Fibroblast of peridontal ligament (primary cell): Measurements from ENCODE around the gene PPA2.
A peak's percentile ranks its signal among the peaks of the same experiment; 100 is the strongest.
"Not testable (repeated sequence)": the region's sequence is repeated elsewhere in the genome, so short reads cannot be mapped to it uniquely, and the experiment has no call there.

Source experiments
- DNase-seq: peaks from one replicate; pipeline ENCODE4 v3.0.0-alpha.2; 2010; ENCODE audit errors: extremely low read depth

The PPA2 gene

DNA sequence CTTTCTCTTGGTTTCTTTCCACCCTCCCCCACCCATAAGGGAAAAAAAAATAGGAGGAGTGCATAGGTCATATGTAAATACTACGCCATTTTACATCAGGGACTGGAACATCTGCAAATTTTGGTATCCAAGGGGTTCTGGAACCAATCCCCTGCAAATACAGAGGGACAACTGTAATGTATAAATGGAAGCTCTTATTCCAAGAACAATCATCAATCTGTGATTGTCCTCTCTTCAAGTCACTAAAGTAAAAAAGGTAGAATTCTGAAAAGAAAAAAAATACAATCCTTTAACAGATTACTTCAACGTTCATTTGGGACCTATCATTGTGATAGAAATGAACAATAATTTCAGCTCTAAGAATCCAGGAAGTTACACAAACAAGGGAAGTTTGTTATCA lies 13.6 kb downstream of the PPA2 start:
- no peak for DNase-seq

DNA sequence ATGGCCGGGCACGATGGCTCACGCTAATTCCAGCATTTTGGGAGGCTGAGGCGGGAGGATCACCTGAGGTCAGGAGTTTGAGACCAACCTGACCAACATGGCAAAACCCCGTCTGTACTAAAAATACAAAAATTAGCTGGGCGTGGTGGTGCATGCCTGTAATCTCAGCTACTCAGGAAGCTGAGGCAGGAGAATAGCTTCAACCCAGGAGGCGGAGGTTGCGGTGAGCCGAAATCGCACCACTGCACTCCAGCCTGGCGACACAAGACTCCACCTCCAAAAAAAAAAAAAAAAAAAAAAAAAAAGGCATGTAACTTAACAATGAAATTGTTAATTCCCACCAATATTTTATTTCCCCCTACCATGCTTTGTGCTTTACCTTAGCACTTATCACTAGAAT lies 15.3 kb downstream of the PPA2 start:
- DNase-seq, result not testable (repeated sequence)

DNA sequence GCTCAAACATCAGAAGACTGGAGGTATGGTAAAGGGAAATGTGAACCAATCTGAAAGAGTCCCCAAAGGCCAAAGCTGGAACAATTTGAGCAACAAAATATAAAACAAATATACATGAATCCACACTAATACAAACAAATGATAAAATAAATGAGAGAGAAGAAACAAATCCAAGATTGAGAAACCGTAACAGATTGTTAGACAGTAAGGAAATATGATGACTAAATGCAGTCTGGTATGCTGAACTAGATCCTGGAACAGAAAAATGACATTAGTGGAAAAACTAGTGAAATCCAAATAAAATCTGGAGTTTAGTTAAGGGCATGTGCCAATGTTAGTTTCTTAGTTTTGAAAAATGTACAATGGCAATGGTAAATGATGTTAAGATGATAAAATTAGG lies 15.9 kb downstream of the PPA2 start:
- peak; percentile 30 for DNase-seq

DNA sequence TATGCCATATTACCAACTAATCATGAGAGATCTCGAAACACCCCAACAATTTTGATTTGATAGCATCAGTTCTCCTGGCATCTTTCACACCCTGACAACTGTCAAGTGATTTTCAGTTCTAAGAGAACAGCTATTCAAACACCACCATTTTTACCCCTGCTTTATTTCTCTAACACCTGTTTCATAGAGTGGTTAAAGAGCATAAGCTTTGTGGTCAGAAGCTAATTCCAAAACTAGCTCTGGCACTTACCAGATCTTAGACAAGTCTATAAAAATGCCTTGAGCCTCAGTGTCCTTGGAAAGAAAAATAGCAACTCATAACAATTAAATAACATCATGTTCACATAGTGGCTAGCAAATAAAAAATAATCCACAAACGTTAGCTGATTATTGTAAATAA lies 17.9 kb downstream of the PPA2 start:
- DNase-seq, result no peak

DNA sequence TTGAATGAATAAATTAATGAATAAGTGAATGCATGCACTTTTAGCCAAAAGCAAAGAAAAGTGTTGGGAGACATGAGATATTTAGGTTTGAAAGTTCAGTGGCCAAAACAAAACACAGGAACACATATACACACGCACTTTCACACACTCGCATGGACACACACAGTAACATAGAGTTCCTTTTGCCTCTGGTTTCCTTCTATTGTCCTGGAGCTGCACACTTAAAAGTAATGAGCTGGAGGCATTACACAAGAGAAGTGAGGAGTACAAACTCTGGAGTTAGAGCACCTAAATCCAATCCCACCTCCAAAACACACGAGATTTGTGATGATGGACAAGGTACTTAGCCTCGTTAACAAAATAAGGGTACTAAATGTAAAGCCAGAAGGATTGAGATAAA lies 18.7 kb downstream of the PPA2 start:
- no peak for DNase-seq

DNA sequence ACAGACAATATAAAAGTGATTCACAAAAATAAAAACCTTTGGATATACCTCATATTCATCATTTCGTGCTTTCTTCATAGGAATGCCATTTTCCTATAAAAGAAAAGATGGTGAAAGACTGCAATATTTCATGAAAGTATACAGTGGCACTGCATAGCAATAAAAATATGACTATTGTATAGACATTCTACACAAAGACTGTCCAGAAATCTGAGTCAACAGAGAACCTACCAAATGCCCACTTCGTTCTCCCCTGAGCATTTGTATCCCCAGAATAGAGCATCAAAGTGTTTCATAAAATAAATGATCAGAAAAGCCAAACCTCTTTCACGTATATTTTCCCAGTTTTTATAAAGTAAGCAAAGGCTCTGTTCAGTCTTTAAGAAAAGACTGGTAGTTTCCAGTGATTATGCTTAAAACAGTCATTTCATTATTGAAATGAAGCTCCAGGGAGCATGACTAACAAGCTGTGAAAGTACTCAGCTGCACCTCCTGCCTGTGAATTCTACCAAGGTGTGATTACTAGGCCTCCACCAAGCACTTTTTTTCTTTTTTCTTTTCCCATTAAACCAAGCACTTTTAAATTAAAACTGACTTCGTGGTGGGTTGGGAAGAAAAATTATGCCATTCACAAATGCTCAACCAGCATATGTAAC lies 20.2 kb downstream of the PPA2 start:
- peak; percentile 3 for DNase-seq

DNA sequence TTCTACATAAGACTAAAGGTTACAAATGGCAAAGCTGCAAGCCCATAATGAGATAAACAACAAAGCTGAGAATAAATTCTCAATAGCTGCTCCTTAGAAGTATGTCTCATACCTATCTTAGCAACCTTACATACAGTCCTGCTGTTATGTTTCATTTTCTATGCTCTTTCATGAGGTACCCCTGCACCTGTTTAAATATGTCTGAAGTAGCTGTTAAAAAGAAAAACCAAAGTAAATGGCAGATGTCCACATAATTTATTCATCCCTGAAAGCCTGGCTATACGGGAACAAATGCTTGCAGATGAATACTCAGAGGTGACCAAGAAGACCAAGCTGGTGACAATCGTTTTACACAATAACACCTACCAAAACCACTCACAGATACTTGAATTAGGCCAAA lies 22.5 kb downstream of the PPA2 start:
- no peak for DNase-seq

DNA sequence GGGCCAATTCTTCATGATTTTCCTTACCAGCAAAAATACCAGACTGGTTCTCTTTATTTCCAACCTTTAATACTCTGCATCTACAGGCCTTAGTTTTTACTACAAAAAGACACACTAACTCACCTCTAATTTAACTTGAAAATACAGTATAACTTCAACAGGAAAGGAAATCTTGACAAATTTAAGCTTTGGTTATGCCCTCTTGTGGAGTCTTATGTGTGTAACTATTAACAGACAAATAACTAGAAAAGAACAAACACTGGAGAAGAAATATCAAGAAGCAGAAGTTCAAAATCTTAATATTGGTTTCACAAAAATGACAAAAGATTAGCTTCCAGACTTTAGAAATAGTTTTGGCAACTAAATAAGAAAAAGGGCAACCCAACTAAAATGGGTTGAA lies 33.0 kb downstream of the PPA2 start:
- peak; percentile 30 for DNase-seq

DNA sequence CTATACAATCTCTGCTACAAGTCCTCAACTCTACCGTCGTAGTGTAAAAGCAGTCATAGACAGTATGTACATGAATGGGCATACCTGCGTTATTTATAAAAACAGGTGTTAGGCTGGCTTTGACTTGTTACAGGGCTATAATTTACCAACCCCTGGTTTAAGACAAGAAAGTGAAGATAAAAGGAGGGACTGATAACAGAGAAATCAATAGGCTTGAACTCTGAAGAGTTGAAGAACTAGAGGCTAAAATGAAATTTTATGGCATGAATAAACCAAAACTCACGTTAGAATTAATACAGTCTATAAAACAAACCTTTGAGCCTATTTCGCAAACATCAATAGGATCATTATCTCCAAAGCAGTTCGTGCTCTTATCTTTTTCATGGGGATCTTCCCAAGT lies 36.2 kb downstream of the PPA2 start:
- DNase-seq, result no peak

DNA sequence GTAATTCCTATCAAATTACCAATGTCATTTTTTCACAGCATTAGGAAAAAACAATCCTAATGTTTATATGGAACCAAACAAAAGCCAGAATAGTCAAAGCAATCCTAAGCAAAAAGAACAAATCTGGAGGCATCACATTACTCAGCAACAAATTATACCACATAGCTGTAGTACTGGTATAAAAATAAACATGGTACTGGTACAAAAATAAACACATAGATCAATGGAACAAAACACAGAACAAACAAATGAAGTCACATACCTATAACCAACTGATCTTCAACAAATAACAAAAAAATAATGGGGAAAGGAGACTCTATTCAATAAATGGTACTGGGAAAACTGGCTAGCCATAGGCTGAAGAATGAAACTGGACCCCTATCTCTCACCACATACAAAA lies 37.4 kb downstream of the PPA2 start:
- DNase-seq, result peak; percentile 9

DNA sequence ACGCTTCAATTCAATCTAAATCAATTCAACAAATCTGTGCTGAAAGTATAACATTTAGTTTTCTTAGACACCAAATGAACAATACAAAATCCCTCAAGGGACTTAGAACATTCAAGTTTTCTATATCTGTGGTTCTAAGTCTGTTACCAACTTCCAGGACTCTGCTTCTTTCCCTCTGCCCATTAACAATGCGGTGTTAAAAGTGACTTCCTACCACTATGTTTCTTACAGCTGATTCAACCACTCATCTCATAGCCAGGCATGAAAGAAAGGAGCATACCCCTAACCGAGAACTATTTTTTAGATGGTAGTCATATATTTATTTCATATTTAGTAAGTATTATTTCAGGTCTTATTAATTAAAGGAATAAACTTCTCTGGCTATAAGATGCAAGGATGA lies 38.9 kb downstream of the PPA2 start:
- no peak for DNase-seq

DNA sequence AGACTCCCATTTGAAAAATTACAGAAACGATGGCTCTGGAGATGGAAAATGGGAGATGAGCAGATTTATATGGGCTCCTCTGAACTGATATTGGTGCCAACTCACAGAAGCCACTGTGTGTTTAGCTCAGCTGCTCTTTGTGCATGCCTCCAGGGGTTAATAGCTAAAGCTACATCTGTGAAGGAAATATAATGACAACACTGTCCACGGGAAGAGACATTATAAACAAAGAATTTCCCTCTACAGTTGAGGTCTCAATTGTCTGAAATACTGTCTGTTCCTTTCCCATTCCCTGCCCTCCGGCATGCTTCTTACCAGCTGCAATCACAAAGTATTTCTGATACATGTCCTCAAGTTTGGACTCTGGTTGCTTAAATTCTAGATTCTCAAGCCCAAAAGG lies 40.4 kb downstream of the PPA2 start:
- no peak for DNase-seq

DNA sequence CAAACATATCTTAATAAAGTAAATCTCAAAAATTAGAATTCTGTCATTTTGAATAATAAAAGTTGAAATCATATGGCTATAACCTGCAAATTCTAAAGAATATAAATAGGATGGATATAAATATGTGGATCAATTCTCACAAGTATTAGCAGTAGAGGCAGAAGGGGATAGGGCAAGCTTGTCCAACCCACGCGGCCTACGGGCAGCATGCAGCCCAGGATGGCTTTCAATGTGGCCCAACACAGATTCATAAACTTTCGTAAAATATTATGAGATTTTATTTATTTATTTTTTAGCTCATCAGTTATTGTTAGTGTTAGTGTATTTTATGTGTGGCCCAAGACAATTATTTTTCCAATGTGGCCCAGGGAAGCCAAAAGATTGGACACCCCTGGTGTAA lies 41.4 kb downstream of the PPA2 start:
- no peak for DNase-seq

DNA sequence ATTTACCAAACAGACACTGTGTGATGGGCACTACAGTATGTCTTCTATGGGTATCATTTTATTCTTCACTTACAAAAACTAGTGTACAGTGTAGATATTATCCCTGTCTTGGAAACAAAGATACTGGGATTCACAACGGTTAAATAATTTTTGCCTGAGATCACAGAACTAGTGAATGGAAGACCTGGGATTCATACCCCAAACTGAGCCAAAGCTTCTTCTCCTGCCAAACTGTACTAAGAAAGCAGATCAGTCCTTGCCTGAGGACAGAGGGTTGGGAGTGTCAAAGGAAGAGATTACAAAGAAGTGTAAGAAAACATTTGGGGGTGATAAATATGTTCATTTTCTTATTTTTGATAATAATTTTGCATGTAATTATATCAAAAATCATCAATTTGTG lies 43.1 kb downstream of the PPA2 start:
- DNase-seq, result no peak

DNA sequence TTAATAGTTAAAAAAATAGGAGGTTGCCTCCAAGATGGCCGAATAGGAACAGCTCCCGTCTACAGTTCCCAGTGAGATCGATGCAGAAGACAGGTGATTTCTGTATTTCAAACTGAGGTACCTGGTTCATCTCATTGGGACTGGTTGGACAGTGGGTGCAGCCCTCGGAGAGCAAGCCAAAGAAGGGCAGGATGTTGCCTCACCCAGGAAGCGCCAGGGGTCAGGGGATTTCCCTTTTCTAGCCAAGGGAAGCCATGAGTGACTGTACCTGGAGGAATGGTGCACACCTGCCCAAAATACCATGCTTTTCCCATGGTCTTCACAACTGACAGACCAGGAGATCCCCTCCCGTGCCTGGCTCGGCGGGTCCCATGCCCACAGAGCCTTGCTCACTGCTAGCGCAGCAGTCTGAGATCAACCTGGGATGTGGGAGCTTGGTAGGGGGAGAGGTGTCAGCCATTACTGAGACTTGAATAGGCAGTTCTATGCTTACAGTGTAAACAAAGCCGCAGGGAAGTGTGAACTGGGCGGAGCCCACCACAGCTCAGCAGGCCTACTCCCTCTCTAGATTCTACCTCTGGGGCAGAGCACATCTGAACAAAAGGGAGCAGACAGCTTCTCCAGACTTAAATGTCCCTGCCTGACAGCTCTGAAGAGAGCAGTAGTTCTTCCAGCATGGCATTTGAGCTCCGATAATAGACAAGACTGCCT lies 47.5 kb downstream of the PPA2 start:
- DNase-seq, result no peak

DNA sequence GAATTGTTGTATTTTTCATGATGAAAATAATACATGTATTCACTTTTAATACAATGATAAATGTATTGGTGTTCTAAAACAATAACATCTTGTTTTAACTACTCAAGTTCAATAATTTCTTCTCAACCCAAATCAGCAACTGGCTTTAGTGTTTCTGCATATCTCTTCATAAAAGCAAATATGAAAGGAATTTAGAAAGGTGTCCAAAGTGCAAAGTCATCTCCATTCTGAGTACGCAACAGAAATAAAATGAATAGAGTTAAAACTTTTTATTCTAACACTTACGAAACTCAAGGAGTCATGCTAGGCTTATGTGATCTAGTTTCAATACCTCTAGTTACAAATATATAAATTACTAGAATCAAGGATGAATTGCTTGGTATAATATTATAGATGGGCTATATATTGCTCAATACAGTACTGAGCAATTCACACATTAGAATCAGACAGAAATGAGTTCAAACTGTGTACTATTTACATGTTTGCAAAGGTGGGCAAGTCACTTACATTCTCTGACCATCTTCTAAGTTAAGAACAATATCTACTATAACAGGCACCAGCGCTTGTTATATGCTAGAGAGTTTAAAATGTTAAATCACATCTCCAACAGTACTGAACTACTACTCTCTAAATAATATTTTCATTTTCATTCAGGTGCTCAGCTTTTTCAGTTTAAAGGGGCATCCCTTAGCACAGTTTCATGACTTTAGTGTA lies 51.5 kb downstream of the PPA2 start:
- DNase-seq, result no peak

DNA sequence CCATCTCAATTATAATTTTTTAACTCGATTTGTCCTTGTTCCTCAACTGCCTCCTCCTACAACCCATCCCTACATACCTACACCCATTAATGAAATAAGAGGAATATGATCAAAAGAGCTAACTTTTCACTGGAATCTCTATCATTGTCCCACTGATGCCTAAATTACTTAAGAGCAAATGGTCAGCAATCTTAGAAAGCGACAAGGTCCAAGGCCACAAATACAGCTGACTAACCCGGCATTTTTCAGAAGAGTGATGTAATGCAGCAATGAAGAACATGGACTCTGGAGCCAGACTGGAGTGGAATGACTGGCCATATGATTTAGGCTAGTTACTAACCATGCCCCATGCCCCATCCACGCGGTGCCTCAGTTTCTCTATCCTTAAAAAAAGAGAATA lies 56.2 kb downstream of the PPA2 start:
- DNase-seq, result no peak

DNA sequence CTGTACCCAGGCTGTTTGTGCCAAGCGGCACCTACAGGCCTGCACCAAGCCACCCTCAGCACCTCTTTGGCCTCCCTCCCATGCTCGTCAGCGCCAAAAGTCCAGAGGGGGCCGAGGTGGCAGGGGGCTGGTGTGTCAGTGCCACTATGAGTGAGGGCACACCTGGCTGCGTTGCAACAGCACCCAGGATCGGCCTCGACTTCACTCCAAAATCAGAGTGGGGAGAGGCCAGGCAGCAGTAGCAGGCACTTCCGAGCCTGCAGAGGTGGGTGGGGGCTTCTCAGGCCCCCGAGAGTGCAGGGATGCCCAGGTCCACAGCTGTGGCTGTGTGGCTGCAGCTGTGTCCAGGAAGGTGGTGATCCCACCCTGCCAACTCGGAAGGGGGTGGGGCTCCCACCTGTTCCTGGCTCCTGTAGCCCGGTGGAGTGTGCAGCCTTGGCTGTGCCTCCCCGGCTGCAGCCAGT lies 58.5 kb downstream of the PPA2 start:
- DNase-seq, result no peak

DNA sequence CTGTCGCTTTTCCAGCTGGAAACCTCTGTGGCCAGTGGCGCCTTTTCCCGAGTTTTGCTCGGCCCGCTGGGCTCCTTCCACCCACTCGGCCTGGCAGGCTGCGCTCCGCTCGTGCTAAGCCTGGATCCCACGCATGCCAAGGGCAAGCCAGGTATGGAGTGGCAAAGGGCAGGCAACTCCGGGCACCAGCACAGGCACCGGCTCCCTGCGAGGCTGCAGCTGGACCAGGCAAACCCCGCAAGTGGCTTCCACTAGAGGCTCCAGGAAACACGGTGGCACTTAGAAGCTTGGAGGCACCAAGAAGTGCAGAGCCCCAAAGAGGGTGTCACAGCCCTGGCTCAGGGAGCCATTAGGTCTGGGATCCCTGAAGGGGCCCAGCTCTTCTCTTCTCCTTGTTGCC lies 59.5 kb downstream of the PPA2 start:
- DNase-seq, result no peak

DNA sequence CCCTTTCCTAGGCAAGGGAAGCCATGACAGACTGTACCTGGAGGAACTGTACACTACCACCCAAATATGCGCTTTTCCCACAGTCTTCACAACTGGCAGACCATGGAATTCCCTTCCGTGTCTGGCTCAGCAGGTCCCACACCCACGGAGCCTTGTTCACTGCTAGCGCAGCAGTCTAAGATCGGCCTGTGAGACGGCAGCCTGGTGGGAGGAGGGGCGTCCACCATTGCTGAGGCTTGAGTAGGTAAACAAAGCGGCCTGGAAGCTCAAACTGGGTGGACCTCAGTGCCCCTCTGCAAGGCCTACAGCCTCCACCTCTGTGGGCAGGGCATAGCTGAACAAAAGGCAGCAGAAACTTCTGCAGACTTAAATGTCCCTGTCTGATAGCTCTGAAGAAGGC lies 64.7 kb downstream of the PPA2 start:
- not testable (repeated sequence) for DNase-seq

DNA sequence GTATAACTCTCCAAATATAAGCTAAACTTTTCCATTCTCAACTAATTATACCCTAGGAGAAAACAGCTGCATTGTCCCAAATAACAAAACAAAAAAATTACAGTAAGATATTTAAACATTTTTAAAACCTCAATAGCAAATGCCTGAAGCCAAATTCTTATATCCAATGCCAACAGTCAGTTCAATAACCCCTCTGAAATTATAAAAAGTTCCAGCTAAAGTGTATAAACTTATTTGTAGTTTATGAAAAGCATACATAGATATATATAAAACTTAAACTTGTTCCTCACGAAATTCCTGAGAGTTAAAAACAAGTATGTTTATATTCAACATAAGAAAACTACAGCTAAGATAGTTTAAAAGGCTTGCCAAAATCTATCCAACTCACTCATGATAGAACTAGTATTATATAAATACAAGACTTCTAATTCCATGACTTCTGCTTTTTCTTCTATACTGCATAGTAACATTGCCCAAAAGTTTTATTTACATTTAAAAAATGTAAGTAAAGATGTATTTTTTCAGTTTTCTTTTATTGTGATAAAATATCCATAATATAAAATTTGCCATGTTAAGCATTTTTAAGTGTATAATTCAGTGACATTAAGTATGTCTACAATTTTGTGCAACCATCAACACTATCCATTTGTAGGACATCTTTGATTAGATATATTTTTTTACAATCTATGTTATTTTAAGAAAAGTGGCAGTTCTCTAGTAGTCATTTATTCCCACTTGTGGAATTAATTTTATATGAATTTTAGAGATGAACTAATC lies 72.8 kb downstream of the PPA2 start:
- no peak for DNase-seq

DNA sequence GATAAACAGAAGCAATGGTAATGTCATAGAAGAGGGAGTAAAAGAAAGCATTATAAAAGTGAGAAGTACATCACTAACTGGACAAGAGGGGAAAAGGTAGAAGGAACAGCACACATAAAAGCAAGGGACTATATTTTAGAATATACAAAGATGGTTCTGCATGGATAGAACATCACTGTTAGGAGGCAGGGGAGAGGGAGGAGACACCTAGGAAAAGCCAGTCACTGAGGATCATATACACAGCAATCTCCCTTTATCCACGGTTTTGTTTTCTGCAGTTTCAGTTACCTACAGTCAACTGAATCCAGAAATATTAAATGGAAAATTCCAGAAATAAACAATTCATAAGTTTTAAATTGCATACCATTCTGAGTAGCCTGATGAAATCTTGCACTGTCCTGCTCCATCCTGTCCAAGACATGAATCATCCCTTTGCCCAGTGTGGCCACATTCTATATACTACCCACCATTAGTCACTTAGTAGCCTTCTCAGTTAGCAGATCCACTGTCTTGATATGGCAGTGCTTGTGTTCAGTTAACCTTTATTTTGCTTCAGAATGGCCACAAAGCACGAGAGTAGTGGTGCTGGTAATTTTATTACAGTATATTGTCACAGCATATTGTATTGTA lies 74.2 kb downstream of the PPA2 start:
- DNase-seq, result peak; percentile 86
